GM19455 (cell line): Measurements from ENCODE around the gene EHD4.

Source experiments
- ATAC-seq: cut with Tn5 transposase; IDR thresholded peaks from one replicate; pipeline ENCODE4 v1.9.1; 2021; ENCODE audit not compliant: unreplicated experiment

The EHD4 gene

GRCh38 chr15:41937568-41937923 is 34.8 kb downstream of the EHD4 start:
- no peak for ATAC-seq

- no peak for ATAC-seq
Observed at GRCh38 chr15:41936649-41937567, 35.4 kb downstream of the EHD4 start.

DNA sequence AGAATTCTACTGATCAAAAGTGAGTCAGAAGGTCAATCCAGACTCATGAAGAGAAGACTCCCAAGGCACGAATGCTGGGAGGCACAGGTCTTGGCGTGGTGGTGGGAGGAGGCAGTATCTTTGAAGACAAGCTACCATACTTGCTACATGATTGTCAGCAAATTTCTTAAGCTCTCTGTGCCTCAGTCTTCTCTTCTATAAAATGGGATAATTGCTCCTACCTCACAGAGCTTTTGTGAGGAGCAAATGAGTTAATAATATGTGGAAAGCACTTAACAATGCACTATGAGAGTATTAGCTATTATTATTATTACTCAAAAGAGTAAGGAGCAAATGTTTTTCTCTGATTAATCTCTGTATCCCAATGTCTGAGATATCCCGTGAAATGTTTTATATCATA is 36.2 kb downstream of the EHD4 start:
- no peak for ATAC-seq

DNA sequence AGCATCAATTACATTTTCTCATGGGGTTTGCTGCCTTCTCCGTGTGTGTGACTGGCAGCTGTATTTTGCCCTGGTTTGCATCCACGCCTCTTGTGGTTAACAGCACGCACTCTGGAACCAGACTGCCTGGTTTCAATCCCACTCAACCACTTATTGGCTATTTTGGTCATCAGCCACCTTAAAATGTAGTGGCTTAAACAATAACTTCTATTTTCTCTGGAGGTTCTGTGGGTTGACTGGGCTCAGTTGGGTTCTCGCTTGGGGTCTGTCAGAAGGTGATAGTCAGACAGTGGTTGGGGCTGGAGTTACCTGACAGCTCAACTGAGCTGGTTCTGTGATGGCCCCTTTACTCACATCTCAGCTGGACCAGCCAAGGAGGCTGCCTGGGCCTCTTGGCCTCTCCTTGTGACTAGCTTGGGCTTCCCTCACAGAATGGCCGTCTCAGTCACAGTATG is 36.8 kb downstream of the EHD4 start:
- ATAC-seq = no peak

- ATAC-seq = no peak
Observed at GRCh38 chr15:41934843-41935242, 37.5 kb downstream of the EHD4 start.

- no peak for ATAC-seq
Observed at GRCh38 chr15:41933771-41934170, 38.6 kb downstream of the EHD4 start.

- no peak for ATAC-seq
Observed at GRCh38 chr15:41933326-41933725, 39.0 kb downstream of the EHD4 start.

GRCh38 chr15:41932511-41933289 is 39.7 kb downstream of the EHD4 start:
- ATAC-seq = no peak

- ATAC-seq = no peak
Observed at GRCh38 chr15:41932101-41932500, 40.3 kb downstream of the EHD4 start.

GRCh38 chr15:41930867-41931222 is 41.5 kb downstream of the EHD4 start:
- ATAC-seq = no peak

DNA sequence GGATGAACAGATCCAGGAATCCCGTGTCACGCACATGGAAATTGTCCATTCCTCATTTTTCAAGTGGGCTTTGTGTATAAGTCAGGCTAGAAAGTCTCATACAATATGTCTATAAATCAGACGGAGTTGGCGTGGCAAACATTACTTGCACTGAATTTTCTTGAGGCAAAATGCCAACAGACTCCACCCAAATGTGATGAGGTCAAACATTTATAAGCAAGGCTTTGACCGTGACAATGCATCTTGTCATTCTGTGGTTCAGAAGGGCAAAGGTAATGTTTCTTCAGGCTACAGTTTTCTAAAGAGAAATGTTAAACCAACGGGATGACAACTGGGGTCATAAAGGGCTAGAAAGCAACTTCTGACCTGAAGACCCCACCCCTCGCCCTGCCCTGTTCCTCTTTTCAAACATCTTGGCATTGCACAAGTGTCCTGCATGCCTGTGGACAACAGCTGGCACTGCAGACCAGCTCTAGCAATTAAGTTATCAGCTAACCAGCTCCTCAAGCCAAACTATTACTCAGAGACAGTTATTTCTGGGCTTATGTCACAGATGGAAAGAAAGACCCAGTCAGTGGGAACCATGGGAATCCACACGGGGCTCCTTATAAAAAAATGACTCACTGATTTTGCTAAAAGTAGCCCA is 42.0 kb downstream of the EHD4 start:
- no peak for ATAC-seq

DNA sequence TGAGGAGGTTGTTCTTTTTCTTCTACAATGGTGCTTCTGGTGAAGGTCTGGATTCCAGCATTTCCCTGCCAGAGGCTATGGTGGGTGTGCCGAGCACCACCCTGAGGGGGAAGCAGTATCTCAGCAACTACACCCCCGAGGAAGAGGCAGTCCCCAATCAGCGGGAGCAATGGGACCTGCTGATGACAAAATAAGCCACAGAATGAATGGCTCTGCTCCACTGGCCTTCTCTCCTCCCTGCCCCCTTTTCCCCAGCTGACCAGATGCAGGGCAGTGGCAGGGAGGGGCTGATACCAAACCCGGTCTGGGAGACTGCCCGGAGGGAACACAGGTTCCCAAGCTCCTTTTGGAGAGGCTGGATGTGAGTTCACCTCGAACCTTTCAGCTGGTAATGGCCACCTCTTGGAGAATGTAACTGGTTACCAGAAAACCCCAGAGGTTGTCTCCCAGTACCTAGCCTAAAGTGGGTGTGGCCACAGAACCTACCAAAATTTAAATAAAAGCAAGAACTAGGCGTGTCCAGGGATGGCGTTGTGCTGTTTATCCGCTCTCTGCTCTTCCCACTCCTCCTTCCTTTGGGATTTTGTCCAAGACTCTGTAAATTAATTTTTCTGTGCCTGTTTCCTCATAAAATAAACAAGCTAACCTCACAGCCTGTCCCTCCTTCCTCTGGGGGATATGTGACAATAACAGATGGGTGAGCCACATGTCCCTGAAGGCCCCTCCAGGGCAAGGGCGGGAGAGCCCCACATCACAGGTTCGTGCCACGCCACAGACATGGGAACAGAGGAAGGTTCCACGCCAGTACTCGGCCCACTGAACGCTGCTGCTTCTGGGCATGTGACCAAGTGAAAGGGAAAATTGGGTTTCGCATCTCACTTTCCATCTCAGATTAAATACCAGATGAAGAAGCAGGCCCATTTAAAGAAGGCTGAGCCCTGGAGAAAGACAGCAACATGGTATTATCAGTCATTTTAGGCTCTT is 43.4 kb downstream of the EHD4 start:
- ATAC-seq = no peak

DNA sequence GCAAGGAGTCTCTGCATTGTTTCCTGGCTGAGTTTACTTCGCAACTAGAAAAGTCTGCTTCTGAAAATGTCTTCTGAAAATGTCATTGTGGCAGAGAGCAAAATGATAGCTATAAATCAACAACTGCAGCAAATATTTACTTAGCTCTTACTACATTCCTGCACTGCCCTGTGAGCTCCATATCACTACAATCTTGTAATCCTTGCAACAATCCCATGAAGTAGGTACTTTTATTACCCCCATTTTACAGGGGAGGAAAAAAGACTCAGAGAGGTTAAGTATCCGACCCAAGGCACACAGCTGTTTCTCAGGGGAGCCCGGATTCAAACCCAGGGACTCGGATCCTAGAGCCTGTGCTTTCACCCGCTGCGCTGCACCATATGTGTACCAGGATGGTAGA is 44.3 kb downstream of the EHD4 start:
- ATAC-seq = no peak

- ATAC-seq = no peak
Observed at GRCh38 chr15:41927536-41927935, 44.8 kb downstream of the EHD4 start.

GRCh38 chr15:41926185-41927056 is 45.9 kb downstream of the EHD4 start:
- no peak for ATAC-seq

DNA sequence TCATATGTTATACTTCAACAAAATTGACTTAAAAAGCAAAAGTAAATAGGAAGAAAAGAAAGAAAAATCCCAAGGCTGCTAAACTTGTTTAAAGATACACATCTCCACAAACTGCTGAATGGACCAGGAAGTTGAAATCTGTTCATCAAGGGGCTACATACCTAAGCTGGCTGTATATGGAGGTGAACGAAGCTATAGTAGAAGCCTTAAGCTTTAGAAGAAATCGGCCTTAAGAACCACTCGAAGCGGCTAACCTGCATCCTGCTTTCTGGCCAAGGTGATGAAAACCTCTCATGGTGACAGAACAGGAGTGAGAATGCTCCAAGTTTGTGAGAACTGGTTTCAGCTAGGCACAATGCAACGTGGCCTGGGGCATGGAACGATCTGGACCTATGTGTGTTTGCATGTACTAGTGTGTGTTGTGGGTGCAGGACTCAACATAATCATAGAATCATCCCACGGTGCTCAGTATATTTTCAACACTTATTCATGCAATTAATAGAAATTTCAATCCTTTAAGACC is 47.2 kb downstream of the EHD4 start:
- no peak for ATAC-seq

DNA sequence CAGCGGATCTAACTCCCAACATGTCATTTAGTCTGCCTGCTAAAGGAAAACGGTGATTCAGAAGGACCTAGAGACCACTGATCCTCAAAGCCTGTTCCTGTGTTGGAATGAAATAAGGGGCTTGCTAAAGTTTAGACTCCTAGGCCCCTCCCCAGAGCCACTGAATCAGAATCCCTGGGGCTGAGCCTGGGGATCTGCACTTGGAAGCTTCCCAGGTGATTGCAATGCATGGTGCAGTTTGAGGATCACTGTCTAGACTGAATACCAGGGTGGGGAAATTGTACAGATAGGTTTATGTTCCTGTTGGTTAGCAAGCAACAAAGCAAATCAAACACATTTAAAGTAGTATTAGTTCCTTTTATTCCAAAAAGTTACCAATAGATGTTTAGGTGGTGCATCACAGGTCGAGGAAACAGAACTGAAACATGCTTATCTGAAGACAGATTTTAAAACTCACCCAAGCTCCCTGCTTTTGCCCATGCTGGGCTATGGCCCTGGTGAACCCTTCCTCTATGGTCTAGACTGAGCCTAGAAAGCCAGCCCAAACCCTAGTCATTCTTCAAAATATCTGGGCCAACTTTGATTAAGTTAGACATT is 48.9 kb downstream of the EHD4 start:
- ATAC-seq = no peak

- no peak for ATAC-seq
Observed at GRCh38 chr15:41922353-41922752, 50.0 kb downstream of the EHD4 start.

GRCh38 chr15:41921639-41922038 is 50.7 kb downstream of the EHD4 start:
- ATAC-seq = no peak
